H1 (cell line): ENCODE data around the gene PAN2. TPM values are rescaled to one million over a fixed set of nuclear protein-coding genes. Genes with fewer than 3 reads are reported as not detected.

ENCODE experiments used
- CTCF ChIA-PET: fragments of 300-600 bp; sonication (Branson Sonifier 250); formaldehyde crosslinking; loops from one replicate; lab custom pipeline; 2021; ENCODE audit not compliant: partially characterized antibody; lab: Charles Lee
- POLR2A ChIA-PET: fragments of 300-600 bp; sonication (Branson Sonifier 250); formaldehyde crosslinking; loops from one replicate; lab custom pipeline; 2021; ENCODE audit warnings: inconsistent platforms; ENCODE audit not compliant: partially characterized antibody; lab: Charles Lee
- DNase-seq, 2 experiments: peaks; one replicate each; pipeline versions ENCODE4 v3.0.0 to v3.0.0-alpha.2; 2010 to 2022; ENCODE audit warnings: low spot score in 2 of 2, low read depth in 1 of 2, mixed read lengths in 1 of 2
- FAIRE-seq: peaks from 2 replicates; lab custom pipeline; 2011; peaks lifted over from hg19 to GRCh38; lab: Jason Lieb, UNC
- H2AFZ ChIP-seq: 2 replicates; pipeline ENCODE4 v1.8.1; 2012; ENCODE audit warnings: low read length, inconsistent platforms
- H2AK5ac ChIP-seq: 2 replicates; pipeline ENCODE4 v1.6.1; 2013; ENCODE audit warnings: low read depth, low read length
- H2BK120ac ChIP-seq: replicated peaks from 2 replicates; pipeline ENCODE3; 2013; ENCODE audit warnings: low read depth, low read length, inconsistent platforms
- H2BK12ac ChIP-seq: 2 replicates; pipeline ENCODE4 v1.6.1; 2013; ENCODE audit warnings: low read depth, low read length
- H2BK15ac ChIP-seq: 2 replicates; pipeline ENCODE4 v1.6.1; 2013; ENCODE audit warnings: low read length
- H2BK20ac ChIP-seq: 2 replicates; pipeline ENCODE4 v1.6.1; 2013; ENCODE audit warnings: low read length
- H2BK5ac ChIP-seq: 2 replicates; pipeline ENCODE4 v1.6.1; 2013; ENCODE audit warnings: low read depth, low read length
- H3K14ac ChIP-seq: 2 replicates; pipeline ENCODE4 v1.6.1; 2013; ENCODE audit warnings: inconsistent platforms; ENCODE audit not compliant: insufficient read length
- H3K18ac ChIP-seq: 2 replicates; pipeline ENCODE4 v1.6.1; 2013; ENCODE audit warnings: low read length; ENCODE audit errors: extremely low read depth
- H3K23ac ChIP-seq: 2 replicates; pipeline ENCODE4 v1.6.1; 2013; ENCODE audit warnings: inconsistent platforms; ENCODE audit not compliant: insufficient read length
- H3K23me2 ChIP-seq: 2 replicates; pipeline ENCODE4 v1.6.1; 2013; ENCODE audit warnings: low read depth, low read length
- H3K27ac ChIP-seq: 2 replicates; pipeline ENCODE4 v1.6.1; 2011; ENCODE audit warnings: low read depth, low read length, inconsistent platforms
- H3K27me3 ChIP-seq, 4 experiments: replicated peaks in 1 of 4; 1 replicate in 1 of 4; 2 replicates in 3 of 4; pipeline versions ENCODE4 v1.6.1 to v1.8.1; 2011 to 2013; ENCODE audit warnings: low read length in 3 of 4, mild to moderate bottlenecking in 3 of 4, inconsistent platforms in 2 of 4, mixed read lengths in 2 of 4, moderate library complexity in 1 of 4; ENCODE audit not compliant: control insufficient read depth in 3 of 4, insufficient read depth in 3 of 4; ENCODE audit errors: extremely low read depth in 1 of 4
- H3K36me3 ChIP-seq, 4 experiments: 2 replicates each; pipeline versions ENCODE4 v1.6.1 to v1.8.1; 2011 to 2013; ENCODE audit warnings: mild to moderate bottlenecking in 4 of 4, low read length in 3 of 4, moderate library complexity in 2 of 4, control low read depth in 1 of 4, inconsistent platforms in 1 of 4; ENCODE audit not compliant: insufficient read depth in 4 of 4, control insufficient read depth in 2 of 4
- H3K4ac ChIP-seq: replicated peaks from 2 replicates; pipeline ENCODE3; 2013; ENCODE audit warnings: low read length, low read depth, mixed read lengths, inconsistent platforms; ENCODE audit not compliant: insufficient read length
- H3K4me1 ChIP-seq, 4 experiments: replicated peaks in 1 of 4; 1 replicate in 1 of 4; 2 replicates in 3 of 4; pipeline versions ENCODE4 v1.6.1 to v1.8.1; 2011 to 2013; ENCODE audit warnings: low read length in 3 of 4, inconsistent platforms in 2 of 4, mixed read lengths in 1 of 4; ENCODE audit not compliant: insufficient read depth in 4 of 4, control insufficient read depth in 3 of 4
- H3K4me2 ChIP-seq, 2 experiments: 2 replicates each; pipeline versions ENCODE4 v1.6.1 to v1.8.1; 2011 to 2013; ENCODE audit warnings: low read depth in 2 of 2, low read length in 2 of 2, control low read depth in 1 of 2, inconsistent platforms in 1 of 2, mild to moderate bottlenecking in 1 of 2; ENCODE audit not compliant: insufficient read depth in 1 of 2
- H3K4me3 ChIP-seq, 4 experiments: fragments of 200-600, 300-600 bp in 1 of 4; sonication (generic), shearing (Covaris generic), sonication (Bioruptor Twin) in 1 of 4; 2 replicates each; pipeline versions ENCODE4 v1.5.1 to v1.8.1; 2011 to 2016; ENCODE audit warnings: low read length in 4 of 4, low read depth in 3 of 4, control low read depth in 2 of 4, inconsistent platforms in 2 of 4, mild to moderate bottlenecking in 2 of 4, mixed read lengths in 1 of 4, moderate library complexity in 1 of 4; ENCODE audit not compliant: insufficient read depth in 2 of 4; ENCODE audit errors: extremely low read depth in 1 of 4
- H3K56ac ChIP-seq: replicated peaks from 2 replicates; pipeline ENCODE3; 2013; ENCODE audit warnings: low read depth, mild to moderate bottlenecking, mixed read lengths, low read length, inconsistent platforms; ENCODE audit not compliant: insufficient read length
- H3K79me1 ChIP-seq: 2 replicates; pipeline ENCODE4 v1.6.1; 2013; ENCODE audit warnings: low read depth, low read length, control low read depth
- H3K79me2 ChIP-seq, 2 experiments: 2 replicates each; pipeline versions ENCODE4 v1.6.1 to v1.8.1; 2012 to 2013; ENCODE audit warnings: low read length in 2 of 2, mild to moderate bottlenecking in 2 of 2, inconsistent platforms in 1 of 2; ENCODE audit not compliant: insufficient read depth in 2 of 2, control insufficient read depth in 1 of 2
- H3K9ac ChIP-seq, 4 experiments: replicated peaks in 1 of 4; 1 replicate in 1 of 4; 2 replicates in 3 of 4; pipeline versions ENCODE4 v1.6.1 to v1.8.1; 2011 to 2013; ENCODE audit warnings: low read depth in 3 of 4, low read length in 3 of 4, control low read depth in 2 of 4, mild to moderate bottlenecking in 2 of 4, moderate library complexity in 2 of 4, inconsistent platforms in 1 of 4; ENCODE audit errors: extremely low read depth in 1 of 4
- H3K9me3 ChIP-seq, 2 experiments: 2 replicates each; pipeline versions ENCODE4 v1.6.1 to v1.8.1; 2012 to 2013; ENCODE audit warnings: mild to moderate bottlenecking in 2 of 2, moderate library complexity in 2 of 2, control low read depth in 1 of 2, inconsistent platforms in 1 of 2, low read depth in 1 of 2, low read length in 1 of 2, mixed read lengths in 1 of 2; ENCODE audit not compliant: insufficient read depth in 2 of 2
- H4K20me1 ChIP-seq, 2 experiments: replicated peaks in 1 of 2; 2 replicates each; pipeline versions ENCODE3 to v1.8.1; 2011 to 2013; ENCODE audit warnings: inconsistent platforms in 2 of 2, low read length in 2 of 2, mild to moderate bottlenecking in 1 of 2; ENCODE audit not compliant: insufficient read depth in 2 of 2, control insufficient read depth in 1 of 2
- H4K5ac ChIP-seq: 2 replicates; pipeline ENCODE4 v1.6.1; 2013; ENCODE audit warnings: low read length, low read depth, mixed read lengths, inconsistent platforms; ENCODE audit not compliant: insufficient read length
- H4K8ac ChIP-seq: 2 replicates; pipeline ENCODE4 v1.8.0; 2013; ENCODE audit warnings: mild to moderate bottlenecking, moderate library complexity, low read length, inconsistent platforms; ENCODE audit not compliant: insufficient read depth; ENCODE audit errors: extremely low read depth
- H4K91ac ChIP-seq: replicated peaks from 2 replicates; pipeline ENCODE3; 2013; ENCODE audit warnings: low read length, mixed read lengths, inconsistent platforms; ENCODE audit not compliant: insufficient read length
- CEBPB ChIP-seq: IDR thresholded peaks from 2 replicates; pipeline ENCODE4 v1.6.1; 2012; ENCODE audit warnings: low read depth, low read length
- CHD1 ChIP-seq: IDR thresholded peaks from 2 replicates; pipeline ENCODE4 v1.6.1; 2012; ENCODE audit warnings: low read depth, low read length, improper control_type of control experiment
- CTBP2 ChIP-seq: IDR thresholded peaks from 2 replicates; pipeline ENCODE4 v1.7.0; 2011; ENCODE audit warnings: borderline replicate concordance, mild to moderate bottlenecking, moderate library complexity, mixed read lengths, low read length; ENCODE audit not compliant: insufficient read depth, insufficient read length
- GTF2F1 ChIP-seq: IDR thresholded peaks from 2 replicates; pipeline ENCODE4 v1.6.1; 2012; ENCODE audit warnings: low read depth, low read length, improper control_type of control experiment, borderline replicate concordance
- KDM4A ChIP-seq: IDR thresholded peaks from one replicate; pipeline ENCODE4 v1.7.1; 2012; ENCODE audit warnings: low read depth, mild to moderate bottlenecking, moderate library complexity, low read length, inconsistent platforms; ENCODE audit not compliant: severe bottlenecking
- POLR2AphosphoS5 ChIP-seq: IDR thresholded peaks from 2 replicates; pipeline ENCODE4 v1.6.1; 2011; ENCODE audit warnings: low read depth, low read length
- POU5F1 ChIP-seq: IDR thresholded peaks from 2 replicates; pipeline ENCODE4 v1.6.1; 2011; ENCODE audit warnings: low read depth, mild to moderate bottlenecking, low read length, moderate library complexity
- RAD21 ChIP-seq, 2 experiments: IDR thresholded peaks in 1 of 2; conservative IDR thresholded peaks in 1 of 2; 2 replicates each; pipeline ENCODE4 v1.6.1; 2011; ENCODE audit warnings: low read depth in 2 of 2, low read length in 2 of 2, improper control_type of control experiment in 1 of 2, inconsistent platforms in 1 of 2, mild to moderate bottlenecking in 1 of 2, moderate library complexity in 1 of 2
- SP4 ChIP-seq: IDR thresholded peaks from 2 replicates; pipeline ENCODE4 v1.6.1; 2012; ENCODE audit warnings: low read length, inconsistent platforms
- TAF1 ChIP-seq: IDR thresholded peaks from 2 replicates; pipeline ENCODE4 v1.6.1; 2011; ENCODE audit warnings: mild to moderate bottlenecking, low read depth, low read length
- YY1 ChIP-seq: IDR thresholded peaks from 2 replicates; pipeline ENCODE4 v1.6.1; 2011; ENCODE audit warnings: low read depth, mild to moderate bottlenecking, low read length
- WGBS, 2 experiments: shearing (Covaris generic) in 1 of 2; methylation state at CpG; one replicate each; pipeline versions ENCODE4 v1.1.6 to v1.1.7; 2013 to 2015; ENCODE audit warnings: low lambda C conversion rate in 2 of 2, mixed read lengths in 2 of 2, inconsistent platforms in 1 of 2, low coverage in 1 of 2, missing lambda C conversion rate in 1 of 2; ENCODE audit not compliant: insufficient replicate concordance in 2 of 2, insufficient coverage in 1 of 2, insufficient read length in 1 of 2; ENCODE audit errors: extremely low coverage in 1 of 2, missing lambda C conversion rate in 1 of 2; 5-methylcytosine and 5-hydroxymethylcytosine counted together
- polyA plus RNA-seq, 7 experiments: library from polyadenylated mRNA; depleted of rRNA in 3 of 7; stranded (reverse) in 5 of 7; unstranded in 2 of 7; fragments of >200 nt in 5 of 7; fragments of 200-250 nt in 2 of 7; gene quantifications; 1 replicate in 5 of 7; 2 replicates in 1 of 7; 4 replicates in 1 of 7; pipeline versions ENCODE4 v1.2.1 to v1.2.3, GENCODE V29; 2011 to 2013; ENCODE audit warnings: missing spikeins in 2 of 7, mixed read lengths in 2 of 7
- total RNA-seq: library from RNA; stranded (reverse); fragmentation: NEBNext Ultra II Directional; extraction: Animal tissue kit (Norgen Biotek cat#: 25700); gene quantifications from 2 replicates; pipeline ENCODE4 v1.2.1, GENCODE V29; 2021

PAN2 gene
- total and polyA plus RNA-seq, 2 of the 8 experiments (the other 6 are each of a cell fraction or from before 2014, with no cell fraction given), result 29.6 to 36.7 TPM

GRCh38 chr12:56374726-56375597 is 41.2 kb upstream of the PAN2 start:
- Histone ChIP-seq H3K4me2 (no peak overlapping the region), H2BK120ac (no peak overlapping the region), H3K27me3 (no peaks in the 10 kb centered on the region), H3K56ac (no peak overlapping the region), H2AK5ac (no peak overlapping the region), H3K23me2 (no peaks in the 10 kb centered on the region), H3K9ac (no peak overlapping the region), H4K91ac (no peak overlapping the region), H2BK12ac (no peak overlapping the region), H3K79me1 (no peaks in the 10 kb centered on the region), H2BK20ac (no peak overlapping the region), H3K4me3 (no peak overlapping the region), H4K8ac (no peak overlapping the region), H2BK15ac (no peak overlapping the region), H3K79me2 (no peaks in the 10 kb centered on the region), H4K5ac (no peak overlapping the region), H3K9me3 (no peaks in the 10 kb centered on the region), H3K27ac (no peak overlapping the region), H2BK5ac (no peak overlapping the region), H3K36me3 (no peaks in the 10 kb centered on the region), H3K23ac (no peak overlapping the region), H3K4ac (no peak overlapping the region), H4K20me1 (no peaks in the 10 kb centered on the region), H3K4me1 (peaks cover 0 to 5% (median 0%) of the 10 kb centered on the region in 4 experiments; a peak in 3 of 7 replicates), H2AFZ (no peak overlapping the region), H3K14ac (no peak overlapping the region), H3K18ac (no peak overlapping the region)
- POLR2A ChIA-PET, result interaction anchor here (1.2 to 1.3 kb wide), 2 partner anchors 14 to 95 kb away, joined by 3 read pairs; no protein-coding TSS in a partner anchor
- WGBS, 2 experiments, result 88% methylated on average over 5 of the region's 7 CpGs; no CpG with 5 or more reads in 1 of the 2 experiments
- no peak for DNase-seq
- CTCF ChIA-PET, result interaction anchor here (0.6 to 3.3 kb wide), 5 partner anchors 65 to 122 kb away, joined by 3 to 25 read pairs (median 3); no protein-coding TSS in a partner anchor
- no peak for FAIRE-seq
- no peak for TF ChIP-seq RAD21 (IDR thresholded peaks at IDR 0.05 in 1 of 2, conservative IDR thresholded peaks at IDR 0.05 in 1 of 2; ENCODE audit: low read depth in 2 of 2, low read length in 2 of 2)
- TF ChIP-seq POU5F1, result no peak
- no peak for TF ChIP-seq CHD1
- TF ChIP-seq CTBP2, result no peak
- TF ChIP-seq SP4, result no peak
- no peak for TF ChIP-seq KDM4A
- no peak for TF ChIP-seq YY1
- no peak for TF ChIP-seq GTF2F1
- no peak for TF ChIP-seq POLR2AphosphoS5
- TF ChIP-seq TAF1, result no peak
- no peak for TF ChIP-seq CEBPB
